Choroid plexus epithelial cell (primary cell): ENCODE results near the gene SELPLG.
"Not testable (repeated sequence)": the region's sequence is repeated elsewhere in the genome, so short reads cannot be mapped to it uniquely, and the experiment has no call there.

Experiments used
- DNase-seq: peaks from one replicate; pipeline ENCODE4 v3.0.0-alpha.2; 2010; ENCODE audit warnings: low read depth
- H3K4me3 ChIP-seq: 2 replicates; pipeline ENCODE4 v1.5.1; 2011; ENCODE audit warnings: low read depth, mild to moderate bottlenecking, control low read depth, low read length, moderate library complexity
- TF ChIP-seq, protein P1 (sequence below): conservative IDR thresholded peaks from 2 replicates; pipeline ENCODE4 v1.5.1; 2011; ENCODE audit warnings: low read depth, mild to moderate bottlenecking, control low read depth, inconsistent platforms, low read length, moderate library complexity

SELPLG gene

GRCh38 chr12:108591267-108591980 is 42.3 kb downstream of the SELPLG start:
- TF ChIP-seq, protein P1, sequence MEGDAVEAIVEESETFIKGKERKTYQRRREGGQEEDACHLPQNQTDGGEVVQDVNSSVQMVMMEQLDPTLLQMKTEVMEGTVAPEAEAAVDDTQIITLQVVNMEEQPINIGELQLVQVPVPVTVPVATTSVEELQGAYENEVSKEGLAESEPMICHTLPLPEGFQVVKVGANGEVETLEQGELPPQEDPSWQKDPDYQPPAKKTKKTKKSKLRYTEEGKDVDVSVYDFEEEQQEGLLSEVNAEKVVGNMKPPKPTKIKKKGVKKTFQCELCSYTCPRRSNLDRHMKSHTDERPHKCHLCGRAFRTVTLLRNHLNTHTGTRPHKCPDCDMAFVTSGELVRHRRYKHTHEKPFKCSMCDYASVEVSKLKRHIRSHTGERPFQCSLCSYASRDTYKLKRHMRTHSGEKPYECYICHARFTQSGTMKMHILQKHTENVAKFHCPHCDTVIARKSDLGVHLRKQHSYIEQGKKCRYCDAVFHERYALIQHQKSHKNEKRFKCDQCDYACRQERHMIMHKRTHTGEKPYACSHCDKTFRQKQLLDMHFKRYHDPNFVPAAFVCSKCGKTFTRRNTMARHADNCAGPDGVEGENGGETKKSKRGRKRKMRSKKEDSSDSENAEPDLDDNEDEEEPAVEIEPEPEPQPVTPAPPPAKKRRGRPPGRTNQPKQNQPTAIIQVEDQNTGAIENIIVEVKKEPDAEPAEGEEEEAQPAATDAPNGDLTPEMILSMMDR: no peak
- DNase-seq: no peak
- H3K4me3 ChIP-seq: no peak overlapping the region

- H3K4me3 ChIP-seq, DNase-seq: not testable (repeated sequence)
These were observed 43.2 kb downstream of the SELPLG start for GRCh38 chr12:108590463-108590862.

DNA sequence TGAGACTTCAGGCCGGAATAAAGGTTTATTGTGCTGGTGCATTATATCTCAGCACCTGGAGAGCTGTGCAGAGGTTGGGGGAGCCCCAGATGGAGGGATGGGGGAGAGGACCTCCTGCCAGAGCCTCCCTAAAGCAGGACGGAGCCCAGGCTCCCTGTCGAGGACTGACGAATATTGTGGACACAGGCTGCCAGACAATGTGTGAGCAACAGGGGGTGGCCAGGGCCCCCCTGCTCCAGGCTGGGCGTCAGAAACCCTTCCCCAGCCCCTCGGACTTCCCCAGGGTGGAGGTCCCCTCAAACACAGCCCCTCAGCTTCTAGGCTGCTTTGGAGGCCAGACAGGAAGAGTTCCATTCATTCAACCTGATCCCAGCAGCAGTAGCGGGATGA is 43.9 kb downstream of the SELPLG start:
- TF ChIP-seq, protein P1: no peak
- no peak overlapping the region for H3K4me3 ChIP-seq

GRCh38 chr12:108589028-108589839 is 44.5 kb downstream of the SELPLG start:
- DNase-seq: peak; percentile 74
- TF ChIP-seq, protein P1: no peak
- no peak overlapping the region for H3K4me3 ChIP-seq

More for the DNA sequence above, 43.9 kb downstream of the SELPLG start:
- DNase-seq: no peak

DNA sequence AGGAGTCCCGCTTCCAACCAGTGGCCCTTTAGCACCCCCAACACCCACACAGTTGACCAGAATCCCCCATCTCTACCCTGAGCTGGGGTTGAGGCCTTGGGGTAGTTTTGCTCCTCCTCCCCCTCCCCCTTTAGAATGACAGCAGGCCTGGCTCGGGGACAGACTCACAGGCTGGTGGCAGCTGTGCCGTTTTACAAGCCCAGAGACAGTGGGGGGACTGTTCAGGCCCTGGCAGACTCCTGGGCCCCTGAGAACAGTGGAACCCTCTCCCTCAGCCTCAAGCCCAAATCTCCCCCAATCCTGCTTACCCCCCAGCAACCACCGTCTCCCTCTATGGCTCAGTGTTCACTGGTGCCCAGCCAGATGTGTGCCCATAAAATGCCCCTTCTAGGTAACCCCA is 45.9 kb downstream of the SELPLG start:
- no peak for DNase-seq
- H3K4me3 ChIP-seq: no peak overlapping the region
- TF ChIP-seq, protein P1: no peak

- TF ChIP-seq, protein P1: no peak
- no peak overlapping the region for H3K4me3 ChIP-seq
- DNase-seq: no peak
These were observed 47.4 kb downstream of the SELPLG start for GRCh38 chr12:108586306-108586705.

- no peak overlapping the region for H3K4me3 ChIP-seq
- DNase-seq: no peak
- TF ChIP-seq, protein P1: no peak
These were observed 47.8 kb downstream of the SELPLG start for GRCh38 chr12:108585864-108586263.
